Thyroid gland (tissue), 4 donors: ENCODE measurements around the gene GDF11.

ENCODE experiments used
- CTCF ChIP-seq, 6 experiments: fragments of 200-600 bp in 3 of 6; fragments of 450-650 bp in 3 of 6; sonication (generic) in 3 of 6; IDR thresholded peaks; one replicate each; pipeline ENCODE4 v1.5.1; 2016 to 2019; ENCODE audit warnings: antibody characterized with exemption in 6 of 6, mild to moderate bottlenecking in 2 of 6, inconsistent platforms in 1 of 6, moderate library complexity in 1 of 6
- POLR2A ChIP-seq, 2 donors: fragments of 450-650 bp; IDR thresholded peaks; one replicate each; pipeline ENCODE4 v1.6.1; 2017; ENCODE audit warnings: antibody characterized with exemption in 2 of 2, mild to moderate bottlenecking in 2 of 2, moderate library complexity in 1 of 2

GRCh38 chr12:55745361-55746173 lies 2.6 kb downstream of the GDF11 start:
- no peak for TF ChIP-seq CTCF (IDR thresholded peaks at IDR 0.05)
- TF ChIP-seq POLR2A (IDR thresholded peaks at IDR 0.05): no peak
